Prostate gland (tissue), 2 donors: ENCODE measurements around the gene CFAP43. TPM values are rescaled to one million over a fixed set of nuclear protein-coding genes. Genes with fewer than 3 reads are reported as not detected.

ENCODE experiments used
- DNase-seq: peaks from one replicate; pipeline ENCODE4 v3.0.0-alpha.2; 2019; ENCODE audit warnings: low spot score
- H3K27ac ChIP-seq, 2 donors: fragments of 200-600 bp; sonication (generic); 2 replicates each; pipeline ENCODE4 v1.5.1; 2017 to 2019
- H3K27me3 ChIP-seq: fragments of 200-600 bp; sonication (generic); replicated peaks from 2 replicates; pipeline ENCODE4 v1.5.1; 2019; ENCODE audit not compliant: insufficient read depth
- H3K36me3 ChIP-seq, 2 donors: fragments of 200-600 bp; sonication (generic); 1 replicate in 1 of 2; 2 replicates in 1 of 2; pipeline versions ENCODE4 v1.5.1 to v1.8.1; 2017 to 2019
- H3K4me1 ChIP-seq: fragments of 200-600 bp; sonication (generic); replicated peaks from 2 replicates; pipeline ENCODE4 v1.5.1; 2019
- H3K4me3 ChIP-seq, 2 donors: fragments of 200-600 bp; sonication (generic); 2 replicates each; pipeline ENCODE4 v1.5.1; 2017 to 2019
- H3K9me3 ChIP-seq: fragments of 200-600 bp; sonication (generic); 2 replicates; pipeline ENCODE4 v1.5.1; 2017
- CTCF ChIP-seq, 4 experiments: fragments of 200-600 bp in 2 of 4; fragments of 450-650 bp in 2 of 4; sonication (generic) in 2 of 4; IDR thresholded peaks; 1 replicate in 3 of 4; 2 replicates in 1 of 4; pipeline ENCODE4 v1.5.1; 2016 to 2019; ENCODE audit warnings: antibody characterized with exemption in 4 of 4, mild to moderate bottlenecking in 2 of 4, moderate library complexity in 2 of 4
- POLR2A ChIP-seq: fragments of 450-650 bp; IDR thresholded peaks from one replicate; pipeline ENCODE4 v1.6.1; 2016; ENCODE audit warnings: antibody characterized with exemption, mild to moderate bottlenecking
- POLR2AphosphoS5 ChIP-seq: sonication (generic); formaldehyde crosslinking; IDR thresholded peaks from one replicate; pipeline ENCODE4 v1.6.1; 2017; ENCODE audit warnings: antibody characterized with exemption
- WGBS: methylation state at CpG from one replicate; pipeline ENCODE4 v1.1.5; 2018; 5-methylcytosine and 5-hydroxymethylcytosine counted together
- intact Hi-C: fragments of 100-400 bp; cut with DNase I; formaldehyde crosslinking; loops from one replicate; pipeline ENCODE4 v1.14.2; 2022
- total RNA-seq, 2 donors: library from RNA; depleted of rRNA; stranded (reverse); fragments of >200 nt; gene quantifications; one replicate each; pipeline ENCODE4 v1.1.0, GENCODE V29; 2016

CFAP43 gene
- total RNA-seq, 2 donors from 2014 or later: 2.4 to 6.9 TPM

GRCh38 chr10:104242545-104242944 is 10.4 kb upstream of the CFAP43 start:
- no peaks in the 10 kb centered on the region for H3K36me3 ChIP-seq
- intact Hi-C loops: no loop called here
- no peak overlapping the region for H3K4me3 ChIP-seq
- H3K4me1 ChIP-seq: no peaks in the 10 kb centered on the region
- TF ChIP-seq POLR2A (no peak), CTCF (IDR thresholded peaks at IDR 0.05) (no peak), POLR2AphosphoS5 (no peak)
- H3K9me3 ChIP-seq: no peaks in the 10 kb centered on the region
- no peak overlapping the region for H3K27ac ChIP-seq
- no peaks in the 10 kb centered on the region for H3K27me3 ChIP-seq
- no peak for DNase-seq

- no peak for DNase-seq
- no peaks in the 10 kb centered on the region for H3K27me3 ChIP-seq
- no peak overlapping the region for H3K27ac ChIP-seq
- H3K36me3 ChIP-seq: no peaks in the 10 kb centered on the region
- no peaks in the 10 kb centered on the region for H3K9me3 ChIP-seq
- 66% methylated on average over 2 of the region's 2 CpGs for WGBS
- no peaks in the 10 kb centered on the region for H3K4me1 ChIP-seq
- intact Hi-C loops: no loop called here
- H3K4me3 ChIP-seq: no peak overlapping the region
- TF ChIP-seq POLR2AphosphoS5: no peak
- TF ChIP-seq POLR2A: no peak
- TF ChIP-seq CTCF (IDR thresholded peaks at IDR 0.05): no peak
These were observed 7.9 kb upstream of the CFAP43 start for GRCh38 chr10:104240078-104240477.

- no peaks in the 10 kb centered on the region for H3K9me3 ChIP-seq
These were observed 3.6 kb upstream of the CFAP43 start for GRCh38 chr10:104235801-104236200.

GRCh38 chr10:104234934-104235333 is 2.8 kb upstream of the CFAP43 start:
- no peak for TF ChIP-seq CTCF (IDR thresholded peaks at IDR 0.05)
- TF ChIP-seq POLR2A: no peak
- no peak for TF ChIP-seq POLR2AphosphoS5
- Histone ChIP-seq H3K4me1 (no peaks in the 10 kb centered on the region), H3K9me3 (no peaks in the 10 kb centered on the region), H3K27ac (no peak overlapping the region), H3K4me3 (no peak overlapping the region), H3K36me3 (no peaks in the 10 kb centered on the region), H3K27me3 (no peaks in the 10 kb centered on the region)
- 81% methylated on average over 1 of the region's 1 CpG for WGBS
- no peak for DNase-seq
- intact Hi-C loops: no loop called here

More at GRCh38 chr10:104235801-104236200, 3.6 kb upstream of the CFAP43 start:
- 92% methylated on average over 3 of the region's 3 CpGs for WGBS
- Histone ChIP-seq H3K27ac (no peak overlapping the region), H3K4me1 (no peaks in the 10 kb centered on the region), H3K27me3 (no peaks in the 10 kb centered on the region), H3K4me3 (no peak overlapping the region), H3K36me3 (no peaks in the 10 kb centered on the region)
- TF ChIP-seq POLR2A (no peak), CTCF (IDR thresholded peaks at IDR 0.05) (no peak), POLR2AphosphoS5 (no peak)
- intact Hi-C loops: no loop called here
- no peak for DNase-seq

GRCh38 chr10:104233817-104234216 is 1.7 kb upstream of the CFAP43 start:
- H3K4me1 ChIP-seq: no peaks in the 10 kb centered on the region
- TF ChIP-seq POLR2AphosphoS5 (no peak), POLR2A (no peak), CTCF (IDR thresholded peaks at IDR 0.05) (no peak)
- no peaks in the 10 kb centered on the region for H3K36me3 ChIP-seq
- no peak for DNase-seq
- 65% methylated on average over 1 of the region's 1 CpG for WGBS
- H3K4me3 ChIP-seq: no peak overlapping the region
- intact Hi-C loops: no loop called here
- H3K27ac ChIP-seq: no peak overlapping the region
- no peaks in the 10 kb centered on the region for H3K9me3 ChIP-seq
- no peaks in the 10 kb centered on the region for H3K27me3 ChIP-seq
